ENCODE data around the gene LONP2. TPM values are rescaled to one million over a fixed set of nuclear protein-coding genes. Genes with fewer than 3 reads are reported as not detected.

The LONP2 gene
- total and polyA plus RNA-seq, 10 of the 15 experiments (the other 5 are each of a cell fraction or from before 2014, with no cell fraction given), result 8.3 to 48.0 (median 34.8) TPM

DNA sequence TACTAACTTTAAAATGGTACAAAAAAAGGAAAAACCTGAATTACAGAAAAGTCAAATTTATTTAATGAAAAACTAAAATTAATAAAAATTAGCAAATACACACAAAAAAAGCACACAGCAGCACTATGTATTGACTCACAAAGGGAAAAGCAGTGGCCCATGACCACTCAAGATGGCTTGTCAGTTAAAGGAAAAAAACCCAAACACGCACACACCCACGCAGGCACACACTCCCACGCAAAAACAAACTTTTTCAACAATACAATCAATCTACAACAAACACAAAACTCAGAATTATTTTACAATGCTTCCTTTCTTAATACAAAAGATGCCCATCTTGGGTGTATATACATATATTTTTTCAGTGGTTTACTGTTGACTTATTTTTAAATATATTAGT is 116.9 kb downstream of the LONP2 start (continued):
- TF ChIP-seq TCF3 (IDR thresholded peaks at IDR 0.05; ENCODE audit: borderline replicate concordance, insufficient read depth, low read depth, low read length) (peak; percentile 34; the same call in 1 of the 2 replicates), FOXM1 (IDR thresholded peaks at IDR 0.05; ENCODE audit: low read depth, low read length) (no peak; the same call in 1 of the 2 replicates), SMAD1 (IDR thresholded peaks at IDR 0.05; ENCODE audit: low read depth, partially characterized antibody) (no peak)

DNA sequence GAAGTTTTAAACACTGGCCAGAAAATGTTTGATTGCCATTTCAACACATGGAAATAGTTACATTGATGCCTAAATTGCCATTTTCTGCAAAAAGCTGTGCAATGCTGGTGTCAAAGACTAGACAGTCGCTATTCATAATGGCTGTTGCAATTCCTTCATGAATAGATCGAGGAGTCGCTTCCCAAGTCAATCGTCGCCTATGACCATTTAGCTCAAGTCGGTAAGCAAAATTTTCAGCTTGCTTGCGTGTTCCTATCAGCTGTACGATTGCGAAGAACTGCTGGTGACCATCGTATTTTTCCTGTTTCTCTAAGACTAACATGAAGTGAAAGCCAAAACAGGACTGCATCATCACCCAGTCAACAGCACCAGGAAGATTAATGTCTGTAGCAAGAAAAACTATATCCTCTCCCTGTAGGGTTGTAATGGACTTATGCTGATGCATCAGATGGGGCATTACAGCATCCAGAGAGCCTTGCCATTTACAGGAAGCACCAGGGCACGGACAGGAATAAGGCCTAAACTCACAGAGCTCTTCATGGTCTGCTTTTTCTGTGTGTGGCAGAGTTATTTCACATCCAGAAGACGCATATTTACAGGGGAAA is 117.5 kb downstream of the LONP2 start:
- Histone ChIP-seq H3K4me3 (no peak overlapping the region), H3K27ac (ENCODE audit: control insufficient read depth, insufficient read depth) (peak overlapping the region; percentile 33; the same call in 1 of the 2 replicates), H3K9me3 (replicated peaks; ENCODE audit: control insufficient read depth, insufficient read depth, low read length) (no peaks in the 10 kb centered on the region), H2AFZ (ENCODE audit: control insufficient read depth, low read depth, low read length) (no peak overlapping the region), H3K27me3 (replicated peaks in 1 of 2; ENCODE audit: control insufficient read depth in 2 of 2, insufficient read depth in 2 of 2, low read length in 1 of 2) (no peaks in the 10 kb centered on the region), H3K79me2 (ENCODE audit: control insufficient read depth, insufficient read depth, low read length) (peaks cover 76% of the 10 kb centered on the region), H4K20me1 (ENCODE audit: control insufficient read depth, insufficient read depth) (no peaks in the 10 kb centered on the region), H3K4me2 (ENCODE audit: control insufficient read depth, insufficient read depth) (no peak overlapping the region), H3K4me1 (ENCODE audit: control insufficient read depth, insufficient read depth, low read length) (peaks cover 5% of the 10 kb centered on the region), H3K36me3 (ENCODE audit: control insufficient read depth in 2 of 2, insufficient read depth in 2 of 2, low read length in 1 of 2) (peaks cover 3 to 9% of the 10 kb centered on the region in 2 experiments; a peak in 3 of 4 replicates), H3K9ac (ENCODE audit: control insufficient read depth, insufficient read depth, low read length) (no peak overlapping the region)
- TF ChIP-seq, protein P1, sequence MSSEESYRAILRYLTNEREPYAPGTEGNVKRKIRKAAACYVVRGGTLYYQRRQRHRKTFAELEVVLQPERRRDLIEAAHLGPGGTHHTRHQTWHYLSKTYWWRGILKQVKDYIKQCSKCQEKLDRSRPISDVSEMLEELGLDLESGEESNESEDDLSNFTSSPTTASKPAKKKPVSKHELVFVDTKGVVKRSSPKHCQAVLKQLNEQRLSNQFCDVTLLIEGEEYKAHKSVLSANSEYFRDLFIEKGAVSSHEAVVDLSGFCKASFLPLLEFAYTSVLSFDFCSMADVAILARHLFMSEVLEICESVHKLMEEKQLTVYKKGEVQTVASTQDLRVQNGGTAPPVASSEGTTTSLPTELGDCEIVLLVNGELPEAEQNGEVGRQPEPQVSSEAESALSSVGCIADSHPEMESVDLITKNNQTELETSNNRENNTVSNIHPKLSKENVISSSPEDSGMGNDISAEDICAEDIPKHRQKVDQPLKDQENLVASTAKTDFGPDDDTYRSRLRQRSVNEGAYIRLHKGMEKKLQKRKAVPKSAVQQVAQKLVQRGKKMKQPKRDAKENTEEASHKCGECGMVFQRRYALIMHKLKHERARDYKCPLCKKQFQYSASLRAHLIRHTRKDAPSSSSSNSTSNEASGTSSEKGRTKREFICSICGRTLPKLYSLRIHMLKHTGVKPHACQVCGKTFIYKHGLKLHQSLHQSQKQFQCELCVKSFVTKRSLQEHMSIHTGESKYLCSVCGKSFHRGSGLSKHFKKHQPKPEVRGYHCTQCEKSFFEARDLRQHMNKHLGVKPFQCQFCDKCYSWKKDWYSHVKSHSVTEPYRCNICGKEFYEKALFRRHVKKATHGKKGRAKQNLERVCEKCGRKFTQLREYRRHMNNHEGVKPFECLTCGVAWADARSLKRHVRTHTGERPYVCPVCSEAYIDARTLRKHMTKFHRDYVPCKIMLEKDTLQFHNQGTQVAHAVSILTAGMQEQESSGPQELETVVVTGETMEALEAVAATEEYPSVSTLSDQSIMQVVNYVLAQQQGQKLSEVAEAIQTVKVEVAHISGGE (CRISPR knock-in tag; IDR thresholded peaks at IDR 0.05), result no peak
- peak; percentile 73 for TF ChIP-seq MLLT1 (IDR thresholded peaks at IDR 0.05)
- ATAC-seq, result no peak
- ChIA-PET SMC1A (ENCODE audit: uncharacterized antibody, unreplicated experiment) (interaction anchor here (0.7 to 2.7 kb wide), 11 partner anchors 12 to 267 kb away, joined by 3 to 9 read pairs (median 4); no protein-coding TSS in a partner anchor), CTCF (interaction anchor here (0.7 to 3.1 kb wide), 9 partner anchors 7 to 269 kb away, joined by 3 to 17 read pairs (median 4); no protein-coding TSS in a partner anchor), RAD21 (ENCODE audit: unreplicated experiment) (interaction anchor here (1.1 to 2.3 kb wide), 5 partner anchors 25 to 262 kb away, joined by 3 to 12 read pairs (median 4); no protein-coding TSS in a partner anchor), POLR2A (no interaction called here)
- no TSS peak for BruUV-seq (replicated peaks)
- intact Hi-C loops (cut with micrococcal nuclease; ENCODE audit: unreplicated experiment), result no loop called here
- no peak for FAIRE-seq
- DNase-seq (ENCODE audit: low read depth, low spot score), result no peak
- in situ Hi-C loops (cut with MboI), result no loop called here
- WGBS (ENCODE audit: insufficient coverage, insufficient replicate concordance, low lambda C conversion rate, missing lambda C conversion rate), result 99% methylated on average over 12 of the region's 12 CpGs
